T-helper 17 cell (primary cell): ENCODE results near the gene PHC2. TPM values are rescaled to one million over a fixed set of nuclear protein-coding genes. Genes with fewer than 3 reads are reported as not detected.
"Not testable (repeated sequence)": the region's sequence is repeated elsewhere in the genome, so short reads cannot be mapped to it uniquely, and the experiment has no call there.

ENCODE experiments used
- ATAC-seq: fragments of 150-1000 bp; cut with Tn5 transposase; 2 replicates; pipeline ENCODE4 v1.10.0; 2021; ENCODE audit warnings: mild to moderate bottlenecking, moderate library complexity
- DNase-seq, 3 donors: peaks; one replicate each; pipeline versions ENCODE4 v3.0.0 to v3.0.0-alpha.2; 2020 to 2021
- H3K9me3 ChIP-seq: one replicate; pipeline ENCODE4 v1.7.0; 2013; ENCODE audit warnings: low read length, mild to moderate bottlenecking; ENCODE audit not compliant: control insufficient read depth, poor library complexity, severe bottlenecking
- H3K27ac Mint-ChIP-seq: one replicate; pipeline ENCODE4 v1.8.0; 2022; ENCODE audit warnings: mild to moderate bottlenecking, moderate library complexity, mixed read lengths
- H3K27me3 Mint-ChIP-seq: one replicate; pipeline ENCODE4 v1.8.0; 2022; ENCODE audit warnings: mixed read lengths
- H3K36me3 Mint-ChIP-seq: one replicate; pipeline ENCODE4 v1.8.0; 2022; ENCODE audit warnings: low read depth, mixed read lengths
- H3K4me1 Mint-ChIP-seq: one replicate; pipeline ENCODE4 v1.8.0; 2022; ENCODE audit warnings: mild to moderate bottlenecking, mixed read lengths
- H3K4me3 Mint-ChIP-seq: one replicate; pipeline ENCODE4 v1.8.0; 2022; ENCODE audit warnings: mild to moderate bottlenecking, moderate library complexity, mixed read lengths
- total RNA-seq, 4 donors: library from RNA in 2 of 4; stranded (reverse) in 2 of 4; gene quantifications; one replicate each; pipeline ENCODE4 v1.2.3 and lab custom pipeline; 2022 to 2026

The PHC2 gene
- total RNA-seq, 2 donors from 2014 or later: 33.0 to 37.0 TPM

DNA sequence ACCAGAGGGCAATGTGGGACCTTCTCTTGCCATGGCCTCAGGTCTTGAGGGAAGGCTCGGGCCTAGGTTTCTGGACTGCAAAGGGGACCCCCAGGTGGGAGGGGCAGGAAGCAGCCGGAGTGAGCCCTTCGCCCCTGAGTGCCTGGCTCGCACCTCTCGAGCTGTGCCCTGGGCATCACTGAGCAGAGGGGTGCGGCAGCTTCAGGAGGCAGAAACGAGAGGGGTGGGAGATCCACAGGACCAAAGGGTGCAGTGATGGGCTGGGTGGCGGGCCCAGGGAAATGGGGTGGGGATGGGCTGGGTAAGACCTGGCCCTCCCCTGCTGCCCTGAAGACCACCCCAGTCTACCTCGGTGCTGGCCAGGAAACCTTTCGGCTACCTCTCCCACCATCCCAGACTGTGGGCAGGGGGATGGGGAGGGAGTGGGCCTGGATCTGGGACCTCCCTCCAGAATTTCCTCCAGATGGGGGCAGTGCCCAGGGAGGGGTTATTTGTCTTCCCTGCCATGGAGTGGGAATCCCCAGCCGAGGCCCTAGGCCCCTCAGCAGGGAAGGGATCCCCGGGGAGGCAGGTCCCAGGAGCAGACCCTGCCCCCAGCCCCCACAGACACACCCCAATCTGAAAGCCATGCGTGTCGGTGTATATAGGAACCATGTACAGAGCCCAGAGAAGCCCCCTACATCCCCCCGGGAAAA, 131.3 kb downstream of the PHC2 start:
- peaks cover 5% of the 10 kb centered on the region for H3K36me3 Mint-ChIP-seq
- H3K27me3 Mint-ChIP-seq: no peaks in the 10 kb centered on the region
- no peak for DNase-seq
- no peak for ATAC-seq
- H3K4me1 Mint-ChIP-seq: peaks cover 32% of the 10 kb centered on the region
- no peak overlapping the region for H3K4me3 Mint-ChIP-seq
- no peak overlapping the region for H3K27ac Mint-ChIP-seq
- no peaks in the 10 kb centered on the region for H3K9me3 ChIP-seq

DNA sequence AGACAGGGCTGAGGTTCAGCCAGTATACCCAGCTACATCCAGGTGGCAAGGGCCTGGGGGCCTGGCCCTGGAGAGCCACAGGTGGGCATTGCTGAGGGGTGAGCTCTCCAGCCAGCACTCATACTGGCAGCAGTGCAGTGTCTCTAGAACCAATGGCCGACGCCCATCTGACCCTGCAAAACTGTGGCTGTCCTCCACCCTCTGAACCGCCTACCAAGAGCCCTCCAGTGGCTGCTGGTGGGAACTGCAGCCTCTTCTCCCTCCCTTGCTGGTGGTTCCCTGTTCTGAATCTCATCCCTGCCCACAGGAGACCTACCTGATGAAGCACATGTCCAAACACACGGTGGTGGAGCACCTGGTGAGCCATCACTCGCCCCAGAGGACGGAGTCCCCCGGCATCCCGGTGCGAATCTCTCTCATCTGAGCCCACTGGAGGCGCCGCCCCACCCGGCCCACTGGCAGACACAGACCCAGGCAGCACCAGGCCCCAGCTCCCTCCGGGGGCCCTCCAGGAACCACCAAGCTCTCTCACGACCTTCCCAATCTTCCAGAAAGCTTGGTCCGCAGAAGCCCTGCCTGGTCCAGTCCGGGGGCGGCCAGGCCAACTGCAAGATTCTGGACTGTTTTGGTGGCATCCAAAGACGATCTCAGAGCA, 132.1 kb downstream of the PHC2 start:
- Mint-ChIP-seq H3K36me3 (peaks cover 5% of the 10 kb centered on the region), H3K27ac (no peak overlapping the region), H3K4me3 (no peak overlapping the region), H3K27me3 (no peaks in the 10 kb centered on the region), H3K4me1 (peaks cover 34% of the 10 kb centered on the region)
- DNase-seq (peak in 2 of 3 donors; percentile 27 to 46), ATAC-seq (peak; percentile 65)
- H3K9me3 ChIP-seq: no peaks in the 10 kb centered on the region

DNA sequence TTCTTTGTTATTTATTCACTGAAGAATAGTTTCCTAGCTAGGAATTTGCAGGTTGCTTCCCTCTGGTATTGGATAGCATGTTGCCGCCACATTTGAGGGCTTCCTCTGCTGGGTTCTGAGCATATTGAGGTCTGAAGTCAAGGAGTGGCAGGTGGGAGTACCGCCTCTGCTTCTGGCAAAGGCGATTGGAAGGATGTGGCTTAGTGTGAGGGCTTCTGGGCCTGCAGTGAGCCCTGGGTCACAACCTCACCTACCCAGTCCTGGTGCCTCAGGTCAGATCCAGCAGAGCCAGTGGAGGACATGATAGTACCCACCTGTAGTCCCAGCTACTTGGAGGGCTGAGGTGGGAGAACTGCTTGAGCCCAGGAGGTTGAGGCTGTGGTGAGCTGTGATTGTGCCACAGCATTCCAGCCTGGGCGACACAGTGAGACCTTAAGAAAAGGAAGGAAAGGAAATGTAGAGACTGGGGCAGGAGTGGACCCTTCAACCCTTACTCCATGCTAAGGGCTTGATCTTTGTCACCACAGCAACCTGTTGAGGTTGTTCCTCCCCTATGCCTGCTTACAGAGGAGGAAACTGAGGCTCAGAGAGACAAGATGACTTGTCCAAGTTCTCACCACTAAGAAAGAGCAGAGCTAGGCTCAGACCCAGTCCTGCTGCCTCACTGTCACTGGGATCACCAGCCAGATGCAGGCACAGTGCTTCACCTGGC, 132.8 kb downstream of the PHC2 start:
- H3K27ac Mint-ChIP-seq: no peak overlapping the region
- peaks cover 3% of the 10 kb centered on the region for H3K36me3 Mint-ChIP-seq
- ATAC-seq (no peak), DNase-seq (no peak)
- peaks cover 30% of the 10 kb centered on the region for H3K4me1 Mint-ChIP-seq
- H3K4me3 Mint-ChIP-seq: no peak overlapping the region
- no peaks in the 10 kb centered on the region for H3K9me3 ChIP-seq
- H3K27me3 Mint-ChIP-seq: no peaks in the 10 kb centered on the region

DNA sequence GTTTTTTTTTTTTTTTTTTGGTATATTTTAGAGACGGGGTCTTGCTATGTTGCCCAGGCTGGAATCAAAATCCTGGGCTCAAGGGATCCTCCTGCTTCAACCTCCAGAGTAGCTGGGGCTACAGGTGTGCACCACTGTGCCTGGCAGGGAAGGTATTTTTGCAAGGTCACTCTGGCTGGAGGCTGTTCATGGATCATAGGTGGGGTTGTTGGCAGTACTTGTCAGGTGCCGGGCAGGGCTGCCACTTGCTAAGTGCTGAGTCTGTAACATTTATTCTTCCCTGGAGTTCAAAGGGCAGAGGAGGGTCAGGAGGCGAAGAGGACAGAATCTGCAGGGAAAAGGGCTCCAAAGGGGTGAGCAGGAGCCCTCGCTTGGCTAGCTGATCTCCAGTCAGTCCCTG, 134.1 kb downstream of the PHC2 start:
- H3K4me3 Mint-ChIP-seq: no peak overlapping the region
- DNase-seq: no peak
- H3K4me1 Mint-ChIP-seq: peaks cover 24% of the 10 kb centered on the region
- no peak for ATAC-seq
- no peaks in the 10 kb centered on the region for H3K27me3 Mint-ChIP-seq
- H3K27ac Mint-ChIP-seq: no peak overlapping the region
- H3K9me3 ChIP-seq: no peaks in the 10 kb centered on the region
- peaks cover 3% of the 10 kb centered on the region for H3K36me3 Mint-ChIP-seq

DNA sequence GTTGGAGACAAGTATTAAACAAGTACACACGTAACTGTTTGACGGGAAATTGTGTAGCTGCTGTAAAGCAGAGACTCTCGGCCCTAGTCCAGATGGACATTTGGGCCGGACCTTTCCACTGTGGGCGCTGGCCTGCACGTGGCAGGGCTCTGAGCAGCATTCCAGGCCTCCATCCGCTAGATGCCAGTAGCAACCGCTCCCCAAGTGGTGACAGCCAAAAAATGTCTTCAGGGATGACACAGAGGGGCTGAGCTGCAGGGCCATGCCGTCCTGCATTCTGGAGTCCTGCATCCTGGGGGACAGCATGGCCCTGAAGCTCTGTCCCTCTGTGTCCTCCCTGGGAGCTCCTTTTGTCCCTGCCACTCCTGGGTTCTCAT, 134.8 kb downstream of the PHC2 start:
- H3K27me3 Mint-ChIP-seq: no peaks in the 10 kb centered on the region
- H3K27ac Mint-ChIP-seq: no peak overlapping the region
- H3K4me3 Mint-ChIP-seq: no peak overlapping the region
- DNase-seq (no peak), ATAC-seq (no peak)
- H3K4me1 Mint-ChIP-seq: peaks cover 24% of the 10 kb centered on the region
- H3K9me3 ChIP-seq: no peaks in the 10 kb centered on the region
- peaks cover 3% of the 10 kb centered on the region for H3K36me3 Mint-ChIP-seq

DNA sequence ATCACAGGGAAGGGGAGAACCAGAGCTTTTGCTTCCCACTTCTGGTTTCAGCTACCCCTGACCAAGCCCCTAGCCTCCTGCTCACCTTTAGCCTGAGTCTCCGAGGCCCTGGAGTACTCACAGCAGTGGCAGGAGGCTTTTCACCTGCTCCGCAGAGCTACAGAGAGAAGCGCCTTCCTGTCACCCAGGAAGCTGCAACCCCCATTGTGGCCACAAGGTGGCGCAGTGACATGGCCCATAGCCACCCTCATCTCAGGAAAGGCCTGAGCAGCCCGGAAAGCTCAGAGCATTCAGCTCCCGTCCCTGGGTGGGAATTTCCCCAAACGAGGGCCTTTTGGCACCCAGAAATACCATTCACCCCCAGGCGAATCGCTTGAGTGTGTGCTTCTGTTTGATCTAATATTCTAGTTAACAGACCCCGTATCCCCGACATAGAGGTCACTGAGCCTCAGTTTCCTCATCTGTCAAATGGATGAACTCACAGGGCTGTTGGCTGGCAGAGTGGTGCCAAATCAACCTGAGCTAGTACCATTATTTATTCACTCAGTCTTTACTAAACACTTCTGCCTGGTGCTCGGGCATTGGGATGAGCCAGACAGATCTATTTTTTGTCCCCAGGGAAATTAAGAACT, 135.3 kb downstream of the PHC2 start:
- H3K9me3 ChIP-seq: no peaks in the 10 kb centered on the region
- peaks cover 24% of the 10 kb centered on the region for H3K4me1 Mint-ChIP-seq
- no peaks in the 10 kb centered on the region for H3K27me3 Mint-ChIP-seq
- ATAC-seq (peak; percentile 94), DNase-seq (peak; percentile 66 to 87 (median 69))
- H3K4me3 Mint-ChIP-seq: no peak overlapping the region
- H3K36me3 Mint-ChIP-seq: peaks cover 3% of the 10 kb centered on the region
- H3K27ac Mint-ChIP-seq: no peak overlapping the region

DNA sequence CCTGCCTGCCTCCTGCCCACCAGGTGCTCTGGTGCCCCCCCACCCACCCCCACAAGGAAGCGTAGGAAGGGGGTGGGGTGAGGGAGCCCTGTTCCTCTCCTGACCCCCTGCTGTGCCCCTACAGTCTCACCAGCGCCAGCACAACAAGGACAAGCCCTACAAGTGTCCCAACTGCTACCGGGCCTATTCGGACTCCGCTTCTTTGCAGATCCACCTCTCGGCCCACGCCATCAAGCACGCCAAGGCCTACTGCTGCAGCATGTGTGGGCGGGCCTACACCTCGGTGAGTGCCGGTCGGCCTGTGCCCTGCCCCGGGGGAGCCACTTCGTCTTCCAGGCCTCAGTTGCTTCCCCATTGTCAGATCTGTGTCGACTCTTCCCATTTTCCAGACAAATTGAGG, 135.9 kb downstream of the PHC2 start:
- no peak for ATAC-seq
- no peaks in the 10 kb centered on the region for H3K9me3 ChIP-seq
- no peak for DNase-seq
- H3K4me3 Mint-ChIP-seq: no peak overlapping the region
- no peak overlapping the region for H3K27ac Mint-ChIP-seq
- no peaks in the 10 kb centered on the region for H3K27me3 Mint-ChIP-seq
- H3K4me1 Mint-ChIP-seq: peaks cover 22% of the 10 kb centered on the region
- H3K36me3 Mint-ChIP-seq: peaks cover 3% of the 10 kb centered on the region

DNA sequence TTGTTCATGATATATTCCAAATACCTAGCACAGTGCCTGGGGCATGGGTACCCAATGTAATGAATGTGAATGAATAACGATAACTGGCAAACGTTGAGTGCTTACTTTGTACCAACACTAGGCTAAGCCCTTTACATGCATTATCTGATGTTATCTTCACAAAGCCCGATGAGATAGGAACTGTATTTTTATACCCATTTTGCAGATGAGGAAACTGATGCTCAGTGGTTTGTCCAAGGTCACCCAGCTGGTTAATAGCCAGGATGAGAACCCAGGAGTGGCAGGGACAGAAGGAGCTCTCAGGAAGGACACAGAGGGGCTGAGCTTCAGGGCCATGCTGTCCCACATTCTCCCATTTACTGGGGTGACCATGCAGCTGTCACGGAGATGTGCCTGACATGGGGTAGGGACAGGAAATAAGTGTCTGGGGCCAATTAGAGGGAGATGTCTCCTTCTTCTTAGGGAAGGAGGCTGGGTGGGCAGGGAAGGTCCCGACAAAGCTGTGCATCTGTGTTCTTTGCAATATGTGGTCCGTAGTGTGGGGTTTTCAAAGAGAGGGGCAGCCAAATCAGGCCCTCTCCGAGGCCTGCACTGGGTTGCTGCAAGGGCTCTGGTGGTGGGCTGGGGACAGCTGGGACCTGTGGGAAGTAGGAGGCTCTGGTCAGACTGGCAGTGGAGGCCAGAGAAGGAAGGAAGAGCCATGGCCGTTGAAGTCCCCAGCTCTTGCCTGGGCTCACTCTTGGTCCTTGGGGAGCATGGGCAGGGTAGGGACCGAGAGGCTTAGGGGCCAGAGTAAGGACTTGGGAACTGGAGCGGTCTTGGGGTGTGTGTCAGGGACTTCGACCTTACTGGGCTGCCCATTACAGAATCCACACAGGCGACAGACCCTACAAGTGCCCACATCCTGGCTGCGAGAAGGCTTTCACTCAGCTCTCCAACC, 136.6 kb downstream of the PHC2 start:
- no peaks in the 10 kb centered on the region for H3K27me3 Mint-ChIP-seq
- H3K9me3 ChIP-seq: no peaks in the 10 kb centered on the region
- H3K36me3 Mint-ChIP-seq: peaks cover 3% of the 10 kb centered on the region
- no peak for ATAC-seq
- H3K27ac Mint-ChIP-seq: no peak overlapping the region
- no peak for DNase-seq
- H3K4me1 Mint-ChIP-seq: peaks cover 22% of the 10 kb centered on the region
- no peak overlapping the region for H3K4me3 Mint-ChIP-seq

DNA sequence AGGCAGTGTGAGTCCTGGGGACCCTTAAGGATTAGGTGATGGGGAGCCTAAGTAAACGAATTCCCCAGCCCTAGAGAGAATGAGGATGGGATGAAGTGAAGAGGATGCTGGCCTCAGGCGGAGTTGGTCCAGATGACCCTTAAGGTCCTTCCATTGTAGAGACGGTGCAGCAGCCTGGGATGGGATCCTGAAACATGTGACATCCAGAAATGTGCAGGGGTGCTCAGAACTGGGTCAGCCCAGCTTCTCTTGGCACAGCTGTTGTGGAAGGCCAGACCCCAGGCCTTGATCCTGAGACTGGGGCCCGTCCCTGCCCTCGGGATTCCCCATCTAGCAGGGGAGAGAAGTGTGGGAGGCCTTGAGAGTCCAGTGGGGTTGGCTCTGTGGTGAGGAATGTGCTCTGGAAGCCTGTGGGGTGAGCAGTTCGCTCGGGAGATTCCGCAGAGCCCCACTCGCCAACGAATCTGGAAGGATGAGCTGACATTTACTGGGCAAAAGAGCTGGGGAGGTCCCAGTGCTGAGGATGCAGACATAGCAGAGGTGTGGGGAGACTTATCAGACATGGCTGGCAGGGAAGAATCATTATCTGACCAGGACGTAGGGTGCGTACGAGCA, 138.1 kb downstream of the PHC2 start:
- DNase-seq: no peak
- Mint-ChIP-seq H3K27ac (no peak overlapping the region), H3K36me3 (peaks cover 5% of the 10 kb centered on the region), H3K4me1 (peaks cover 14% of the 10 kb centered on the region), H3K27me3 (no peaks in the 10 kb centered on the region), H3K4me3 (no peak overlapping the region)
- no peaks in the 10 kb centered on the region for H3K9me3 ChIP-seq
- no peak for ATAC-seq

DNA sequence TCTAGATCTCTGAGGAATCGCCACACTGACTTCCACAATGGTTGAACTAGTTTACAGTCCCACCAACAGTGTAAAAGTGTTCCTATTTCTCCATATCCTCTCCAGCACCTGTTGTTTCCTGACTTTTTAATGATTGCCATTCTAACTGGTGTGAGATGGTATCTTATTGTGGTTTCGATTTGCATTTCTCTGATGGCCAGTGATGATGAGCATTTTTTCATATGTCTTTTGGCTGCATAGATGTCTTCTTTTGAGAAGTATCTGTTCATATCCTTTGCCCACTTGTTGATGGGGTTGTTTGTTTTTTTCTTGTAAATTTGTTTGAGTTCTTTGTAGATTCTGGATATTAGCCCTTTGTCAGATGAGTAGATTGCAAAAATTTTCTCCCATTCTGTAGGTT, 140.3 kb downstream of the PHC2 start:
- peaks cover 12% of the 10 kb centered on the region for H3K4me1 Mint-ChIP-seq
- not testable (repeated sequence) for DNase-seq, H3K27ac Mint-ChIP-seq, H3K27me3 Mint-ChIP-seq, H3K36me3 Mint-ChIP-seq, ATAC-seq, H3K4me3 Mint-ChIP-seq, H3K9me3 ChIP-seq

DNA sequence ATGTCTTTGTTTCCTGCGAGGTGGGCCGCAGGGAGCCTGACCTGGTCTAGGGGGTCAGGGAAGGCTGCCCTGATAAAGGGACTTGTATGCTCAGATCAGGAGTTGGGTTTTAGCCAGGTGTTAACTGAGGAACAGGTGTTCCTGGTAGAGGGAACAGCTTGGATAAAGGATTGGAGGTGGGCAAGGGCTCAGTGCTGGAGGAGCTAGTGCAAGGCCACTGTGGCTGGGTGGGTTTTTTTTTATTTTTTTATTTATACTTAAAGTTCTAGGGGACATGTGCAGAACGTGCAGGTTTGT, 141.1 kb downstream of the PHC2 start:
- ATAC-seq: no peak
- H3K27ac Mint-ChIP-seq: no peak overlapping the region
- no peak for DNase-seq

DNA sequence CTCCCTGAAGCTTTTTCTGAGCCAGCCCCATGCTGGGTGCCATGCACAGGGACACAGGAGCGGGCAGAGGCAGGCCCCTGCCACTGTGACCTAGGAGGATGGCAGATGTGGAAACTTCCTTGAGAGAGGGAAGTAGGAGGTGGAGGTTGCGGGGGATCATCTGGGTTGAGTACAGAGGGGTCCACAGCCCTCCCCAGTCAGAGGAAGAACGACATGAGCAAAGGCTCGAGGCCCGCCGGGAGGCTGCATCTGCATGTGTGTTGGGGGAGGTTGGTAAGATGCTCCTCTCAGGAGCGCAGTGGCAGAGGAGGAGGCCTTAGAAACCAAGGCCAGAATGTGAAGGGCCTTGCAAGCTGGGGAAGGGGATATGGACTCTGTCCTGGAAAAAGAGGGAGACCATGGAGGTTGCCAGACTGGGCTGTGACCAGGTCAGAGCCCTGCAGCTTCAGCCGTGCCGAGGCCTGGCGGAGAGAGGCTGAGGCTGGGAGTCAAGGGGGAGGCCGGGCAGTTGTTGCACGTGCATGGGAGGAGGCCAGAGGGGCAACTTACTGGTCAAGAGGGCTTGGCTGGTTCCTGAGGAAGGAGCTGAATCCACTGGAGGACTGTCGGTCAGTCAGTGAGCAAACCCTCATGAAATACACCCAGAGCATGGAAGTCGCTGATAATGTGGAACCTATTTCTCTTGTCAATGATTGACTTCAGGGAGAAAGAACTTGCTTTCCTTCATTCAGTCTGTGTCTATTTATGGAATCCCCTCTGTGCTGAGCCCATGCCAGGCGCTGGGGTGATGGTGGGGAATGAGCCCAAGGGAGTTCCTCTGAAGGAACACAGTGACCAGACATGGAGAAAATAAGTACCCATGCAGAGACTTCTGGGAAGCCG, 141.7 kb downstream of the PHC2 start:
- H3K36me3 Mint-ChIP-seq: peaks cover 6% of the 10 kb centered on the region
- H3K27me3 Mint-ChIP-seq: no peaks in the 10 kb centered on the region
- no peak for DNase-seq
- no peaks in the 10 kb centered on the region for H3K9me3 ChIP-seq
- ATAC-seq: no peak
- H3K27ac Mint-ChIP-seq: peak overlapping the region; percentile 17
- no peak overlapping the region for H3K4me3 Mint-ChIP-seq
- H3K4me1 Mint-ChIP-seq: peaks cover 8% of the 10 kb centered on the region

More for the DNA sequence above, 141.1 kb downstream of the PHC2 start:
- H3K4me1 Mint-ChIP-seq: peaks cover 8% of the 10 kb centered on the region
- H3K27me3 Mint-ChIP-seq: no peaks in the 10 kb centered on the region
- no peaks in the 10 kb centered on the region for H3K9me3 ChIP-seq
- H3K4me3 Mint-ChIP-seq: no peak overlapping the region
- peaks cover 6% of the 10 kb centered on the region for H3K36me3 Mint-ChIP-seq
